Stimulated activated CD8-positive, alpha-beta memory T cell treated with anti-CD3 and anti-CD28 coated beads, Interleukin-4, amount 100 ng/mL, for 1 hour (primary cell): Measurements from ENCODE around the gene PLAC1.

Source experiments
- DNase-seq, 2 donors: peaks; one replicate each; pipeline ENCODE4 v3.0.0-alpha.2; 2020; ENCODE audit warnings: low read depth in 2 of 2, low spot score in 1 of 2

PLAC1 gene, protein sequence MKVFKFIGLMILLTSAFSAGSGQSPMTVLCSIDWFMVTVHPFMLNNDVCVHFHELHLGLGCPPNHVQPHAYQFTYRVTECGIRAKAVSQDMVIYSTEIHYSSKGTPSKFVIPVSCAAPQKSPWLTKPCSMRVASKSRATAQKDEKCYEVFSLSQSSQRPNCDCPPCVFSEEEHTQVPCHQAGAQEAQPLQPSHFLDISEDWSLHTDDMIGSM

GRCh38 chrX:134658002-134658759 is at the start of gene PLAC1:
Gene PLAC1, minus strand, starts transcription at chrX:134658471. Its CDS starts 91,789 bp downstream, at chrX:134566682.
- DNase-seq: no peak

DNA sequence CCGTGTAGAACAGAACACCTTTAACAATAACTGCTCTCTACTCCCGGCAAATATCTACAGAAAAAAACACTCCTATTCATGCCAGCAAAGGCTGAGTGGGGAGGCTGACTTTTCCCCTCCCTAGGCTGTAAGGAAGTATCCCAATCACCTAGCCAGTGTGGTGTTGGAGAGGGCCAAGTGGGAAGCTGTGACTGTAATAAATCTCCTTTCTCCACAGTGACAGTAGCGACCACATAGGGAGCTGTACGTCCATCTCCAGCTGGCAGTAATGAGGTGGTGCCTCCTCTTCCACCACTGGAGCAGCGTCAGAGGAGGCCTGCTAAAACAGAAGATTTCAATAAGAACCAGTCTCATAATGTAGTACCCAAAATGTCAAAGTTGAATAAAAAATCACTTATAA is 47.9 kb upstream of the PLAC1 start:
- DNase-seq: no peak

GRCh38 chrX:134695999-134696398 is 37.7 kb upstream of the PLAC1 start:
- no peak for DNase-seq

- DNase-seq: no peak
Observed at GRCh38 chrX:134694333-134695322, 36.4 kb upstream of the PLAC1 start.

GRCh38 chrX:134693644-134694043 is 35.4 kb upstream of the PLAC1 start:
- no peak for DNase-seq

DNA sequence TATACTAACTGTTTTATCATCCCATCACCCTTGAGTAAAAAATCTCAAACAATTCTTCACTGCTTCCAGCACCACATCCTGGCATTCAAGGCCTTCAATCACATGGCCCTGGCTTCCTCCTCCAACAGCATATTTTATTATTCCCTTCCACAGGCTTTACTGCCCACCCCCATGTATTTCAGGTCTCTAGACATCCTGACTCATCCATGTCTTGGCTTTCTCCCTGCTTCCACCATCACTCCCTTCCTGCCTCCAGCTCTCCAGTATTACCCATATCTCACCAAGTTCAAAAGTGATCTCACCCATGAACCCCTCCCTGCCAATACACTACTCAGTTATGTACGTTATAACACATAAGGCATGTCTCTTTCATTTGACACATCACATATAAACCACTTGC is 34.7 kb upstream of the PLAC1 start:
- DNase-seq: no peak

- no peak for DNase-seq
Observed at GRCh38 chrX:134692233-134692632, 34.0 kb upstream of the PLAC1 start.

DNA sequence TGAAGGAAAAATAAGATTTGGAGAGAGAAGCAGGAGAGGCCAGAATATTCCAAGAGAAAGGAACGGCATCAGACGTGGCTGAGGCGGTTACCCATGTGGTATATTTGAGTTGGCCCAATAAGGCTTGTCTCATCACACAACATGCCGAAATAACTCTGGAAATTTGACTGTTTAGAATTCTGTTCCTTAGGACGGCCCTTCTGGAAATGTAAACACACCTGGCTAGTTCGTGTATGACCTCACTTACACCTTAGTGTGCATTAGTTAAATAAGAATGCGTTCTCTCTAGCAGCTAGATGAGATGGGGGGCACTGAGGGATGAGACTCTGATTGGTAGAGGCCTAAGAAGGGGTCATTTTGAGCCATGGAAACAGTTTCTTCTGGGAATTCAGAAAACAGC is 33.2 kb upstream of the PLAC1 start:
- no peak for DNase-seq

DNA sequence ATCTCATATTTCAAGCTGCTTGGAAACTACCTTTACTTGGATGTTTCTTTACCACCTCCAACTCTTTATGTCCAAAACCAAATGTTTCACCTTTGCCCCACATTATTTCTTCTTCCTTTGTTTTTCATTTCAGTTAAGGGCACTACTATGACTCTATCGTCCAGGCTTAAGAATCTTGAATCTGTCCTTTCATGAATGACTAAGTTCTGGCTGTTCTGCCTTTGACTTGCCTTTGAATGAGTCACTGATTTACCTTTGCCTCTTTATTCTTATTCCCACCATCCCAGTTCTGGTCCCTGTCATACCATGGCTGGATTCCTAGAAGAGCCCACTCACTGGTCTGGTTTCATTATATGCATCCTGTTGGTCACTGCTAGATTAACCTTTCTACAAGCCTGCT is 30.6 kb upstream of the PLAC1 start:
- DNase-seq: no peak

- no peak for DNase-seq
Observed at GRCh38 chrX:134688031-134688823, 30.0 kb upstream of the PLAC1 start.

- DNase-seq: no peak
Observed at GRCh38 chrX:134685668-134686067, 27.4 kb upstream of the PLAC1 start.

GRCh38 chrX:134684956-134685355 is 26.7 kb upstream of the PLAC1 start:
- DNase-seq: no peak

GRCh38 chrX:134683351-134684005 is 25.2 kb upstream of the PLAC1 start:
- DNase-seq: no peak

GRCh38 chrX:134682081-134682480 is 23.8 kb upstream of the PLAC1 start:
- DNase-seq: no peak

DNA sequence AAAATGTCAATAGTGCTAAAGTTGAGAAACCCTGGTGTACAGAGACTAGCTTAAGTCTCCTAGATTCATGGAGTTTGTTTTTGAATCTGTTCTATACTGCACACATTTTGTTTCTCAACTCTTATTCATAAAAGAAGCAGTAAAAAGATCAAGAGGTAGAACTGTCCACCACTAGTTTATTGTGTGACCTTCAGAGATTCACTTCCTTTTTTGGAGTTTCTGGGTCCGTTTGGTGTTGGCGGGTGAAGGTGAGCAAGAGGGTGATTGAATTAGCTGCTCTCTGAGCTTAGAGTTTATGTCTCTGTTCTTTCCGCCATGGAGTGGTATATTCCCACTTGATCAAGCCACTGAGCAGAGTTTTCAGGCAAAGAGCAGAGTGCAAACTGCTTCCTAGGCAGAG is 21.4 kb upstream of the PLAC1 start:
- DNase-seq: no peak

DNA sequence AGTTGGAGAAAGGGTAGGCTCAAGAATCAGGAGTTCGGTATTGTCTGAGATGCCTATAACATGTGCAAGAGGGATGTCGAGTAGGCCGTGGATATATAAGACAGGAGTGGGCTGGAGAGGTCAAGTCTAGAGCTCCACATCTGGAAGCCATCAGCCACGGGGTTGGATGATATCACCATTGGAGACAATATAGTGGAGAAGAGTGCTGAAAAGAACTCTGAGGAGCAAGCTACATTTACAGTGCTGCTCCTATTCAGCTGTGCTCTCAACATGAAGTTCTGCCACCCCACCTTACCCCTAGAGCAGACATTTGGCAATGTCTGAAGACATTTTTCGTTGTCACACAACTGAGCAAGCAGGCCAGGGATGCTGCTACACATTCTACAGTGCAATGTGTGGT is 20.9 kb upstream of the PLAC1 start:
- DNase-seq: no peak

- no peak for DNase-seq
Observed at GRCh38 chrX:134677332-134677731, 19.1 kb upstream of the PLAC1 start.

DNA sequence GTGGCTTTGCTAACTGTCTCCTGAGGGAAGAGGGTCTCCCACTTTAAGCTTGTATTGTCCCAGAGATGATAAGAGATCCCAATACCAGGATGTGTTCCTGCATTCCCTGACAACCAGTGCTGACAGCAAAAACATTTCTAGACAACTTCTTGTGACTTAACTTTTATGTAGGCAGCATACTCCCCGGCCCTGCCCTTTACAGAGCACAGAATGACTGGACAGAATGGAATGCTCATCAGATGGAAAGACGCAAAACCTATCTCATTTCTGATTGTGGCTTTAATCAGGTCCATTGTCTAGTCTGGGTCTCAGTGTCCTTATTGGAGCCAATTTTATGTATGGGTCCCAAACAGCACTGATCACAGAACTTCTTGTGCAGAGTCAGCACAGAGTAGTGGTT is 18.2 kb upstream of the PLAC1 start:
- DNase-seq: no peak

- no peak for DNase-seq
Observed at GRCh38 chrX:134673123-134673522, 14.9 kb upstream of the PLAC1 start.

GRCh38 chrX:134672101-134672500 is 13.8 kb upstream of the PLAC1 start:
- DNase-seq: no peak
